MM.1S (cell line): ENCODE data around the gene NCOA3.

Experiments
- DNase-seq: peaks from one replicate; pipeline ENCODE4 v3.0.0-alpha.2; 2015
- H2AFZ ChIP-seq: fragments of 300-600 bp; sonication (generic); 2 replicates; pipeline ENCODE4 v1.6.0; 2016; ENCODE audit warnings: antibody characterized with exemption, low read length
- H3F3A ChIP-seq: fragments of 300-600 bp; sonication (generic); 2 replicates; pipeline ENCODE4 v1.6.1; 2016; ENCODE audit warnings: mild to moderate bottlenecking, antibody characterized with exemption, low read length, moderate library complexity, mixed read lengths; ENCODE audit not compliant: insufficient read depth
- H3K27ac ChIP-seq: fragments of 300-600 bp; sonication (generic); 2 replicates; pipeline ENCODE4 v1.5.1; 2016; ENCODE audit warnings: mild to moderate bottlenecking, low read length
- H3K27me3 ChIP-seq: fragments of 300-600 bp; sonication (generic); replicated peaks from 2 replicates; pipeline ENCODE4 v1.6.0; 2016; ENCODE audit warnings: low read length; ENCODE audit not compliant: insufficient read depth
- H3K36me3 ChIP-seq: fragments of 300-600 bp; sonication (generic); replicated peaks from 2 replicates; pipeline ENCODE4 v1.6.1; 2016; ENCODE audit warnings: mild to moderate bottlenecking, low read length, mixed read lengths; ENCODE audit not compliant: insufficient read depth
- H3K4me1 ChIP-seq: fragments of 300-600 bp; sonication (generic); 2 replicates; pipeline ENCODE4 v1.6.1; 2016; ENCODE audit warnings: low read length, mixed read lengths
- H3K4me2 ChIP-seq: fragments of 300-600 bp; sonication (generic); 2 replicates; pipeline ENCODE4 v1.6.0; 2016; ENCODE audit warnings: low read depth, low read length
- H3K4me3 ChIP-seq: fragments of 300-600 bp; sonication (generic); 2 replicates; pipeline ENCODE4 v1.5.1; 2016; ENCODE audit warnings: low read length, mixed read lengths
- H3K79me2 ChIP-seq: fragments of 300-600 bp; sonication (generic); 2 replicates; pipeline ENCODE4 v1.6.1; 2016; ENCODE audit warnings: mixed run types, low read length, mixed read lengths
- H3K9ac ChIP-seq: fragments of 300-600 bp; sonication (generic); 2 replicates; pipeline ENCODE4 v1.6.1; 2016; ENCODE audit warnings: low read length, mixed read lengths
- H3K9me2 ChIP-seq: fragments of 300-600 bp; sonication (generic); replicated peaks from 2 replicates; pipeline ENCODE4 v1.6.1; 2016; ENCODE audit warnings: mild to moderate bottlenecking, low read length, mixed read lengths; ENCODE audit not compliant: insufficient read depth
- H3K9me3 ChIP-seq: fragments of 300-600 bp; sonication (generic); replicated peaks from 2 replicates; pipeline ENCODE4 v1.6.1; 2016; ENCODE audit warnings: mild to moderate bottlenecking, low read length, mixed read lengths; ENCODE audit not compliant: insufficient read depth
- H4K20me1 ChIP-seq: fragments of 300-600 bp; sonication (generic); 2 replicates; pipeline ENCODE4 v1.6.1; 2016; ENCODE audit warnings: mild to moderate bottlenecking, low read length, moderate library complexity, mixed read lengths; ENCODE audit not compliant: insufficient read depth
- CTCF ChIP-seq: fragments of 300-600 bp; sonication (generic); IDR thresholded peaks from 2 replicates; pipeline ENCODE4 v1.5.1; 2016; ENCODE audit warnings: antibody characterized with exemption, low read length, mixed read lengths
- EZH2 ChIP-seq: fragments of 300-600 bp; sonication (generic); optimal IDR thresholded peaks from 2 replicates; pipeline ENCODE3; 2017; ENCODE audit warnings: low read depth, mild to moderate bottlenecking, antibody characterized with exemption, low read length, mixed read lengths
- EZH2phosphoT487 ChIP-seq: fragments of 300-600 bp; sonication (generic); IDR thresholded peaks from 2 replicates; pipeline ENCODE4 v1.6.1; 2018; ENCODE audit warnings: antibody characterized with exemption, low read length

The NCOA3 gene

GRCh38 chr20:47694021-47694818 lies 192.5 kb downstream of the NCOA3 start:
- no peaks in the 10 kb centered on the region for H3K9me3 ChIP-seq
- no peak overlapping the region for H2AFZ ChIP-seq
- TF ChIP-seq CTCF, result no peak
- no peak for TF ChIP-seq EZH2phosphoT487
- no peak for TF ChIP-seq EZH2
- no peak for DNase-seq
- H3K9me2 ChIP-seq, result no peaks in the 10 kb centered on the region
- H3K79me2 ChIP-seq, result peaks cover 48% of the 10 kb centered on the region
- H3K4me2 ChIP-seq, result no peak overlapping the region
- H3K4me3 ChIP-seq, result no peak overlapping the region
- no peak overlapping the region for H3K9ac ChIP-seq
- no peaks in the 10 kb centered on the region; the same call in 1 of the 2 replicates for H3F3A ChIP-seq
- H3K27ac ChIP-seq, result no peak overlapping the region
- 0 out of 2 replicates have a peak, but pooled peaks cover 2% of the 10 kb centered on the region for H4K20me1 ChIP-seq
- H3K36me3 ChIP-seq, result no peaks in the 10 kb centered on the region
- peaks cover 8% of the 10 kb centered on the region for H3K4me1 ChIP-seq
- H3K27me3 ChIP-seq, result no peaks in the 10 kb centered on the region

- H3K4me3 ChIP-seq, result no peak overlapping the region
- no peaks in the 10 kb centered on the region; the same call in 1 of the 2 replicates for H3F3A ChIP-seq
- H4K20me1 ChIP-seq, result 0 out of 2 replicates have a peak, but pooled peaks cover 2% of the 10 kb centered on the region
- H3K4me2 ChIP-seq, result no peak overlapping the region
- peaks cover 8% of the 10 kb centered on the region for H3K4me1 ChIP-seq
- H3K27ac ChIP-seq, result no peak overlapping the region
- TF ChIP-seq EZH2phosphoT487 (no peak), CTCF (no peak), EZH2 (no peak)
- no peaks in the 10 kb centered on the region for H3K9me2 ChIP-seq
- no peaks in the 10 kb centered on the region for H3K27me3 ChIP-seq
- H2AFZ ChIP-seq, result no peak overlapping the region
- H3K9ac ChIP-seq, result no peak overlapping the region
- H3K9me3 ChIP-seq, result no peaks in the 10 kb centered on the region
- peaks cover 57% of the 10 kb centered on the region for H3K79me2 ChIP-seq
- H3K36me3 ChIP-seq, result peaks cover 3% of the 10 kb centered on the region
- no peak for DNase-seq
Measured at GRCh38 chr20:47696856-47697255, 195.2 kb downstream of the NCOA3 start.

- Histone ChIP-seq H4K20me1 (no peaks in the 10 kb centered on the region), H3K27me3 (no peaks in the 10 kb centered on the region), H3K4me2 (no peak overlapping the region), H2AFZ (no peak overlapping the region), H3K4me3 (no peak overlapping the region), H3F3A (no peaks in the 10 kb centered on the region; the same call in 1 of the 2 replicates), H3K36me3 (peaks cover 3% of the 10 kb centered on the region), H3K4me1 (peaks cover 8% of the 10 kb centered on the region), H3K9me3 (no peaks in the 10 kb centered on the region), H3K79me2 (peaks cover 53% of the 10 kb centered on the region), H3K9ac (no peak overlapping the region), H3K27ac (no peak overlapping the region), H3K9me2 (no peaks in the 10 kb centered on the region)
- DNase-seq, result no peak
- TF ChIP-seq CTCF, result no peak
- TF ChIP-seq EZH2phosphoT487, result no peak
- TF ChIP-seq EZH2, result no peak
Measured at GRCh38 chr20:47698142-47698541, 196.5 kb downstream of the NCOA3 start.
